ENCODE measurements around the gene OTUB1. TPM values are rescaled to one million over a fixed set of nuclear protein-coding genes. Genes with fewer than 3 reads are reported as not detected.

OTUB1 gene
- total RNA-seq, 1 donor, result 62.7 TPM

DNA sequence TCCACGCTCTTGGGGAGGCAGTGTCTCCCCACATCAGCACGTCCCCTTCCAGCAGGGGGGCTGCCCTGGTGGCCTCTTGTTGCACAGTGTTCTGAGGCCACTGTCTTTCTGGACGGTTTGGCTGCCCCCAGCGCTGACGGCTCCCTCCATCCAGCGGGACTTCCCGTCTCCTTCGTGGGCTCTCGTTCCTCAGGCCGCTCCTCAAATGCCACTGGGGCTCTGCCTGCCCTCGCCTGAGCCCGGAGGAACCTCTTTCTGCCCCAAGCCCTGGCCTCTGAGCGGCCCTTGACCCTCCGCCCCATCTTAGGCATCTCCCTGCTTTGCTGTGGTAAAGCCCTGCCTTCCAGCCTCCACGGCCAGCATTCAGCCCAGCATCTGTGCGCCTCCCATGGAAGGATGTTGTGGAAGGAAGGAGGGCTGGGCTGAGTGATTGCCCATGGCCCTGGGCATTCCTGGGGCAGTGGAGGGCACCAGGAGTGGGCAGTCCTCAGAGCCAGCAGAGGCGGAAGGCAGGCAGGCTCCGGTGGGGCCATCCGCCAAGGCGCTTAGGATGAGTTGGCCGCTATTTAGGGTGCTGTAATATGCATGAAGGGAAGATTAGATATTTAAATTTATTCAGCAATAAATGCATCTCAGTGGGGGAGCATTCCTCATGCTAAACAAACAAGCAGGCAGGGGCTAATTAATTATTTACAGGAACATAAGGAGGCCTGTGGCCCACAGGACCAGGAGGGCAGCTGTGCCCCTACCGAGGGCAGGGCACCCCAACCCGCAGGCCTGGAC, 17.8 kb downstream of the OTUB1 start:
- no peak for DNase-seq (ENCODE audit: low read depth in 2 of 3, low spot score in 2 of 3)

DNA sequence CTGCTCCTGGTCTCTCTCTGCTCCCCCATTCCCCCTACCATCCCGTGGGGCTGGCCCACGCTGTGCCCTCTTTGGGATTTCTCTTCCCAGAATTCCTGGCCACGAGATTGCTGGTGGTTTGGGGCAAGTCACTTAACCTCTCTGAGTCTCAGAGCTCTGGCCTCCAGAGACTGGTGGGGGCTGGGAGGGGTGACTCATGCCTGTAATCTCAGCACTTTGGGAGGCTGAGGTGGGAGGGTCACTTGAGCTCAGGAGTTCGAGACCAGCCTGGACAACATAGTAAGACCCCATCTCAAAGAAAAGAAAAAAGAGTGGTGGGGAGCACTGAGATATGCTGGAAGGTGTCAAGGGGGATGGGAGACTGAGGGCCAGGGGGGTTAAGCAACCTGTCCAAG, 18.3 kb downstream of the OTUB1 start:
- no peak for DNase-seq (ENCODE audit: low read depth in 2 of 3, low spot score in 2 of 3)

GRCh38 chr11:64005691-64006090, 19.5 kb downstream of the OTUB1 start:
- no peak for DNase-seq (ENCODE audit: low read depth in 2 of 3, low spot score in 2 of 3)

DNA sequence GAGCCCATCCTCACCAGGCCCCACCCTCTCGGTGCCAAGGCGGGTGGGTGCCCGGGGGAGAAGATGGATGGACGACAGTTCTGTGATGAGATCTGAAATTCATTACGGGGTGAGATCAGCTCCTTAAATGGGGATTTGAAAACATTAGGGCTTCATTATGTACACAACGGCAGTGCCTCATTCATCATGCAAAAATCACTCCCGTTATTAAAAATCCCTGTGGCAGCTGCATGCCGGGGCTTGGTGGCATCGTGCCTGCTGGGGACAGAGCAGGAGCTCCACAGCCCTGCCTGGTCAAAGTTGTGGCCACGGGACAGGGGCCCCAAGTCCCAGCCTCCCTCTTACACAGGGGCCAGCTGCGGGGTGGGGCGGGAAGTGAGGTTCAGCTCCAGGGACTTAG, 20.2 kb downstream of the OTUB1 start:
- no peak for DNase-seq (ENCODE audit: low read depth in 2 of 3, low spot score in 2 of 3)

DNA sequence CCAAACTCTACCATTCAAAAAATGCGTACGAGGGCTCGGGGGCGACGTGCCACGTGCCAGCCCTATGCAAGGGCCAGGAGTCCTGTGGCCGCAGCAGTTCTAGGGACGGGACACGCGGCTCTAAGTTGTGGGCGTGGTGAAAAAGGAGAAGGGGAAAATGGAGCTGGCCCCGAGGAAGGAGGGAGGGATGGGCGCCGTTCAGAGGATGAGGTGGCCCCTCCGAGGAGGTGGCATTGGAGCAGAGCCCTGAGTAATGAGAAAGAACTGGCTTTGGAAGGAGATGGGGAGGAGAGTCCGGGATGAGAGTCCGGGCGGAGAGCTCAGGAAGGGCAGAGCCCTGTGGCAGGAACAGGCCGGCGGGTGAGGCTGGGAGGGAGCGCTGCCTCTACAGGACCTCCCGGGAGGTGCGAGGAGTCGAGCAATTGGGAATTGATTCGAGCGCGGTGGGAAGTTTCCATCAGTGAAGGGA, 21.0 kb downstream of the OTUB1 start:
- DNase-seq (ENCODE audit: low read depth in 2 of 3, low spot score in 2 of 3), result peak in 1 of 3 donors; percentile 31

DNA sequence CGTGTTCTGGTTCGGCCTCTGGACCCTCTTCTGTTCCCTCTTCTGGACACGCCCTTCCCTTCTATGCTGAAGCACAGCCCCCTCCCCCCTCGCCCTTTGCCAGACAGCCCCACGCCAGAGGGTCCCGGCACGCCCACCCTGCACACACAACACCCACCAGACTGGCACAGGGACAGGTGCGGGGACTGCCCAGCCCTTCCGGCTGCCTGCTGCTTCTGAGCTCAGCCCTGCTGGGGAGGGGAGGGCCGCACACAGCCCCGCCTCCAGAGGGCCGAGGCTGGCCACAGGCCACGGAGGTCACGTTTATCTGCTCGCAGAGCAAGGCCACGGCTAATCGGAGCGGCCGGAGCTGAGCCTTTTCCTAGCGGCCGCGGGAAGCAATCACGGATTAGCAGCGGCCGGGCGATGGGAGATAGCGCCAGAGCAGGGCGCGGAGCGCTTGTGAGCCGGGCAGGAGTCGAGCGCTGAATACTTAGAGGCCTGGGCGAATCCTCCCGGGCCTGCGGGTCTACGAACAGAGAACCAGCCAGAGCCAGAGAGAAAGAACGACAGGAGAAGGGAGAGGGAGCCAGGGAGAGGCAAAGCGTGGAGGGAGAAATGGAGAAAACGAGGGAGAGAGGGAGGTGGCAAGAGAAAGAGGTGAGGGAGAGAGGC, 21.5 kb downstream of the OTUB1 start:
- DNase-seq (ENCODE audit: low read depth in 2 of 3, low spot score in 2 of 3), result peak in 1 of 3 donors; percentile 43

DNA sequence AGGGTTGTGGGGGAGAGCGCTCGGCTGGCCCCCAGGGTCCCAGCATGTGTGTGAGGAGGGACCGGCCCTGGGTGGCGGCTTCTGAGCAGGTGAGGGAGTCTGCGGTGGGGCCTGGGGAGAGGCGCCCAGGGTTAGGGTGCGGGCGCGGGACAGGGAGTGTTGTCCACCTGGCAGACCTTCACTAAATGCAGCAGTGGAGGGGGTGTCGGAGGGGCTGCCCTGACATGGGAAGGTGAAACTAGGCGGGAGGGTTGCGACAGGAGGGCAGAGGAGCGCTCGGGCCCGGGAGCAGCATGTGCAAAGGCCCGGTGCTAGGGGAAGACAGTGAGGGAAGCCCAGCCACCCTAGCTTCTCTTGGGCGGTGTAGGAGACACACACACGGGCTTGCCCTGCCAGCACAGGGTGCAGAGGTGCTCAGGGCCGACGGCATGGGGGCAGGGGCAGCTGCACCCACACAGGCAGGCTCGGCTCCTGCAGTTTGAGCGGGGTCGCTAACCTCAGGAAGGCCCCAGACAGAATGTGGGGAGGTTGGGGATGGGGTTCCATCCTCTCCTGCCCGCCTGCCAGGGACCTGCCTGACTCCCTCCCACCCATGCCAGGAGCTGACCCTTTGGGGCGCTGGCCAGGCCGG, 22.2 kb downstream of the OTUB1 start:
- DNase-seq (ENCODE audit: low read depth in 2 of 3, low spot score in 2 of 3), result no peak

- no peak for DNase-seq (ENCODE audit: low read depth in 2 of 3, low spot score in 2 of 3)
Observed at GRCh38 chr11:64008914-64009633, 22.8 kb downstream of the OTUB1 start.

DNA sequence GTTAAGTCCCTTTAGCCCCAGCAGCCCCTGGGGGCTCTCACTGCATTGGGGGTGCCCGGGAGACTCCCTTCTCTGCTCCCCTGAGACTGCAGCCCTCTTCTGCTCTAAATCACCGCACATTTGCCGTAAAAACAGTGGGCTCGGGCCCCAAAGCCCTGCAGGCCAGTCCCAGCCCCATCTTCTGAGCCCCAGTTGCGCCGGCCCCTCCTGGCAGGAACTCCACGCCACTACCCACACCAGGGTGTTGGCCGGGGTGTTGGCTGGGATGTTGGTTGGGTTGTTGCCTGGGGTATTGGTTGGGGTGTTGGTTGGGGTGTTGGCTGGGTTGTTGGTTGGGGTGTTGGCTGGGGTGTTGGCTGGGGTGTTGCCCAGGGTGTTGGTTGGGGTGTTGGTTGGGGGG, 23.5 kb downstream of the OTUB1 start:
- no peak for DNase-seq (ENCODE audit: low read depth in 2 of 3, low spot score in 2 of 3)

GRCh38 chr11:64010783-64011182, 24.5 kb downstream of the OTUB1 start:
- DNase-seq (ENCODE audit: low read depth in 2 of 3, low spot score in 2 of 3), result no peak

GRCh38 chr11:64011371-64011770, 25.1 kb downstream of the OTUB1 start:
- no peak for DNase-seq (ENCODE audit: low read depth in 2 of 3, low spot score in 2 of 3)

DNA sequence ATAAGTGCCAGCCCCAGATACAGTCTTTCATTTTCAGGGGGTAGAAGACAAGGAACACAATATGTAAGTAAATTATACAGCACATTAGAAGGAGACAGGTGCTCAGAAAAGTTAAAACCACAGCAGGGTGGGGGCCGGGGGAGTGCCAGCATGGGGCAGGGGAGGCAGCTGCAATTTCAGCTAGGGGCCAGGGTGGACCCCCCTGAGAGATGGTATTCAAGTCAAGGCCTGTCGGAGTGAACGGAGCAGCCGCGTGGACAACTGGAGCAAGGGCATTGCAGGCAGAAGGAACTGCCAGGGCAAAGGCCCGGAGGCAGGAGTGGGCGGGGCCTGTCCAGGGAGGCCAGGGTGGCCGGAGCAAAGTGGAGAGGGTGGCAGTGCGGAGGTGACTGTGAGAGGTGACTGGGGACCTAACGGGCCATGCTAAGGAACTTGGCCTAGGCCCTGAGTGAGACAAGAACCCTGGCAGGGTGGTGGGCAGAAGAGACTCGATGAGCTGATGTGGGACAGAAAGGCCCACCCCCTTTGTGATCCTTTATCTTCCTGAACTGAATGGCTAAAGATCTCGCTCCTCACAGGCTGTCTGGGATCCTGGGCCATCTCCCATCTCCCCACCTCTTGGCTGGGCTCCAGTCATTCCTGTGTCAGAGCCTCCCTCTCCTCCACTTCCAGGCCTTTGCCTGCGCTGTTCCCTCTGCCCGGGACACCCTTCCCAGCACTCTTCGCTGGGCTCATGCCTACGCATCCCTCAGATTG, 27.1 kb downstream of the OTUB1 start:
- no peak for DNase-seq (ENCODE audit: low read depth in 2 of 3, low spot score in 2 of 3)

- DNase-seq (ENCODE audit: low read depth in 2 of 3, low spot score in 2 of 3), result no peak
Observed at GRCh38 chr11:64014356-64014755, 28.1 kb downstream of the OTUB1 start.

- no peak for DNase-seq (ENCODE audit: low read depth in 2 of 3, low spot score in 2 of 3)
Observed at GRCh38 chr11:64015510-64015909, 29.3 kb downstream of the OTUB1 start.

DNA sequence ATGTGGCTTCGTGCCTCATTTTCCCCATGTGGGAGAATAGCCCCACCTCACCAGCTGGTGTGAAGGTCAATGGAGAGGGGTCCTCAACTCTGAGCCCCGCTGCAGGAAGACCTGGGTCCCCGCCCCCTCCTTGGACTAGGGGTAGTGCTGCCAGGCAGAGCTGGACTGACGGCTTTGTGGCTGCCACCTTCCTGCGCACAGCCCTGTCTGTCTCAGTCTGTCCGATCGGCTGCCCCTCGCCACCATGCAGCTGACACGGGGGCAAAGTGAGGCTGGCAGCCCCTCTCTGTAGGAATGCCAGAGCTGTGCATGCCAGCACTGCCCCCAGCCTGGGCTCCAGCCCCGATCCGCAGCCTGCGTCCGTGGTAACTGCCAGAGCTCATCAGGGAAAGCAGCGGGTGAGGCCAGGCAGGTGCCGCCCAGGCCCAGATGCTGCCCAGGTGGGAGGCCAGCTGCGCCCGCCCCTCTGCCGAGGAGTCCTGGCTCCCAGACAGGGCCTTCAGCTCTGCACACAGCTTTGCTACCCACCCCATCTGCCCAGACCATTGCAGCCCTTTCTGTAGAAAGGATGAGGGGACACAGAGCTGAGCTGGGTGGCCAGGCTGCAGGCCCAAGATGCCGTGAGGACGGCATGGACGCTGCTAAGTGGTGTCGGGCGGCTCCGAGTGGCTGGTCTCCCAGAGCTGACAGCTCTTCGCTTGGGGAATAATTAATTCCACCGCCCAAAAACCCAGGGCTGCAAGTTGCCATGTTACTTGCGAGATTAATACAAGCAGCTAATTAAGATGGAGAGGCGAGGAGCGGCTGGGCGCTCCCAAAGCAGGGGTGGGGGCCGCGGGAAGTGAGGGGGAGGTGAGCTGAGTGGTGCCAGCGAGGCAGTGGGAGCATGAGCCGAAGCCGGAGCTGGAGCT, 30.0 kb downstream of the OTUB1 start:
- DNase-seq (ENCODE audit: low read depth in 2 of 3, low spot score in 2 of 3), result no peak

DNA sequence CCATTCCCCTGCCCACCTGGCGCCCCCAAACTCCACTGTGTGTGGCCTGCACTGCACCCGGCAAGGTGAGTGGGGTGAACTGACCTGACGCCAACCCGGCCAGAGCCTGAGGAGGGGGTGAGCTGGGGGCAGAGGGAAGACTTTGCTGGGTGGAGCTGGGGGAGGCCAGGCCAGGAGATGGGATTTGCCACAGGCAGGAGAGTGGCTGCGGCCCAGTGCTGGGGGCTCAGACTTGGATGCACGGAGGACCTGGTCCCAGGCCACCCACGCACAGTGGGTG, 31.6 kb downstream of the OTUB1 start:
- DNase-seq (ENCODE audit: low read depth in 2 of 3, low spot score in 2 of 3), result no peak

GRCh38 chr11:64018310-64018709, 32.1 kb downstream of the OTUB1 start:
- no peak for DNase-seq (ENCODE audit: low read depth in 2 of 3, low spot score in 2 of 3)

DNA sequence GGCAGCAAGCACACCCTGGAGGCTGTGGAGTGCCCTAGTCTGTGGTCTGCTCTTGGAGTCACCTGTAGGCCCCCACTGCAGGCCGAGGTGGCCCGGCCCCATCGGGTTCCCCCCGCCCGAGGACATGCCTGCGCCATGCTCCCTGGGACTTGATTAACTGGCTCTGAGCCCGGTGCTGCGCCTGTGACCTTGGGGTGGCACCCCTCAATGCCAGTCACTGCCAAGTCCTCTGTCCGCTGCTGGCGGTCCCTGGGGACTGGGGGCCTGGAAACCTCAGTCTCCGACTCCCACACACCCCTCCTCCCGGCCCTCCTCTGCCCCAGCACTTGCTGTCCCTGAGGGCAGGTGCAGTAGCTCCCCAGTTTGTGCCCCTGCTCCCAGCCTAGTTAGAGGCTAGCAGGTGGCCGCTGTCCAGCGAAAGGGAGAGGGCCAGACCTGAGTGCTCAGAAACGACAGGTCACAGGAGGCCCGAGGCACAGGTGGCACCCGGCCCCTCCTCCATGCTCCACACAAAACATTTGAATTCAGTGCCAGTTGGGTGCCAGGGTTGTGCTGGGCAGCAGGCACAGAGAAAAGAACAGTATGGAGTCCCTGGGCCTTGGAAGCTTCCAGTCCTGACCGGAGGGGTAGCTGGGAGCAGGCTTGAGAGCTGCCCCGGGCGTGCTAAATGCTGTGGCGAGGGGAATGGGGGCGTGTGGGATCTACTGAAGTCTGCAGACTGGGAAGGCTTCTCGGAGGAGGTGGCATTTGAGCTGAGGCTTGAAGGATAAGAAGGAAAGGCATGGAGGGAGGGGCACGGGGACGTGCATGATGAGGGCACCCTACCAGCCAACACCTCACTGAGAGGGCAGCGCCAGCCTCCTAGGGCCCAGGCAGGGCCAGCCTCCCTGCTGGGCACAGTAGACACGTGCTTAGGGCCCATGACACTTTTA, 33.1 kb downstream of the OTUB1 start:
- no peak for DNase-seq (ENCODE audit: low read depth in 2 of 3, low spot score in 2 of 3)
